A549 (cell line): ENCODE results near the gene PLAC8L1. TPM values are rescaled to one million over a fixed set of nuclear protein-coding genes. Genes with fewer than 3 reads are reported as not detected.

ENCODE experiments used
- ATAC-seq, 2 experiments: fragments of 200-7000 bp in 1 of 2; fragments of >200 bp in 1 of 2; cut with Nextera tagmentation in 1 of 2; cut with Tn5 transposase in 1 of 2; 3 replicates each; pipeline versions ENCODE4 v1.8.0 to v1.9.1; 2018 to 2020; ENCODE audit warnings: mild to moderate bottlenecking in 1 of 2, moderate library complexity in 1 of 2
- CTCF ChIA-PET: fragments of 300-600 bp; sonication (Branson Sonifier 250); formaldehyde crosslinking; extraction: SDS; loops from one replicate; lab custom pipeline; 2021; ENCODE audit warnings: antibody characterized with exemption, inconsistent platforms; lab: Yijun Ruan, JAX
- POLR2A ChIA-PET: fragments of 350-600 bp; formaldehyde crosslinking; extraction: SDS; loops from one replicate; lab custom pipeline; 2021; ENCODE audit warnings: antibody characterized with exemption, inconsistent platforms; lab: Yijun Ruan, JAX
- DNase-seq, 2 experiments: peaks; one replicate each; pipeline versions ENCODE4 v3.0.0 to v3.0.0-alpha.2; 2011 to 2016; ENCODE audit warnings: low read depth in 1 of 2, low spot score in 1 of 2
- FAIRE-seq: peaks from 2 replicates; lab custom pipeline; 2011; peaks lifted over from hg19 to GRCh38; lab: Jason Lieb, UNC
- H3K27ac ChIP-seq, 2 experiments: fragments of >200 bp; sonication (Bioruptor Twin); formaldehyde crosslinking; 3 replicates each; pipeline ENCODE4 v1.5.1; 2016 to 2017
- H3K4me1 ChIP-seq: fragments of >200 bp; sonication (Bioruptor Twin); formaldehyde crosslinking; 3 replicates; pipeline ENCODE4 v1.6.1; 2016
- H3K4me2 ChIP-seq: fragments of >200 bp; sonication (Bioruptor Twin); formaldehyde crosslinking; 3 replicates; pipeline ENCODE4 v1.6.1; 2016
- H3K4me3 ChIP-seq: fragments of >200 bp; sonication (Bioruptor Twin); formaldehyde crosslinking; 3 replicates; pipeline ENCODE4 v1.5.1; 2016
- H3K9me3 ChIP-seq: fragments of >200 bp; sonication (Bioruptor Twin); formaldehyde crosslinking; 3 replicates; pipeline ENCODE4 v1.6.1; 2016
- BHLHE40 ChIP-seq: IDR thresholded peaks from 2 replicates; pipeline ENCODE4 v1.6.1; 2012; ENCODE audit warnings: low read depth, low read length, inconsistent platforms
- CBX2 ChIP-seq: fragments of 200-600 bp; sonication (generic); IDR thresholded peaks from 2 replicates; pipeline ENCODE4 v1.6.1; 2016; ENCODE audit warnings: low read depth, mild to moderate bottlenecking, borderline replicate concordance
- CBX8 ChIP-seq: fragments of 200-600 bp; sonication (generic); IDR thresholded peaks from 2 replicates; pipeline ENCODE4 v1.6.1; 2016
- CEBPB ChIP-seq, 2 experiments: fragments of >200 bp in 1 of 2; sonication (Bioruptor Twin) in 1 of 2; formaldehyde crosslinking in 1 of 2; IDR thresholded peaks; 2 replicates each; pipeline ENCODE4 v1.6.1; 2012 to 2016
- CHD2 ChIP-seq: fragments of 150-350 bp; IDR thresholded peaks from 2 replicates; pipeline ENCODE4 v1.6.1; 2014; ENCODE audit warnings: low read length; ENCODE audit not compliant: partially characterized antibody
- CHD4 ChIP-seq: fragments of 200-600 bp; sonication (generic); IDR thresholded peaks from 2 replicates; pipeline ENCODE4 v1.6.1; 2016; ENCODE audit warnings: antibody characterized with exemption, mild to moderate bottlenecking, borderline replicate concordance
- EHF ChIP-seq: fragments of 250-450 bp; sonication (Bioruptor Pico); IDR thresholded peaks from 2 replicates; pipeline ENCODE4 v1.5.0; 2020; ENCODE audit warnings: mild to moderate bottlenecking
- EP300 ChIP-seq, 2 experiments: fragments of >200 bp; sonication (Bioruptor Twin); formaldehyde crosslinking; IDR thresholded peaks; 2 replicates in 1 of 2; 3 replicates in 1 of 2; pipeline ENCODE4 v1.6.1; 2016 to 2017
- ESRRA ChIP-seq: fragments of 150-350 bp; IDR thresholded peaks from 2 replicates; pipeline ENCODE4 v1.6.1; 2014; ENCODE audit warnings: mild to moderate bottlenecking, low read length, borderline replicate concordance
- FOSB ChIP-seq: fragments of 250-450 bp; sonication (Bioruptor Pico); IDR thresholded peaks from 2 replicates; pipeline ENCODE4 v1.5.0; 2020; ENCODE audit warnings: mild to moderate bottlenecking, moderate library complexity
- FOSL2 ChIP-seq, 2 experiments: fragments of 450-650 bp in 1 of 2; fragments of >200 bp in 1 of 2; sonication (Bioruptor Twin) in 1 of 2; formaldehyde crosslinking; IDR thresholded peaks; 2 replicates each; pipeline versions ENCODE4 v1.5.0 to v1.6.1; 2016 to 2020; ENCODE audit warnings: mild to moderate bottlenecking in 1 of 2, moderate library complexity in 1 of 2
- HDAC2 ChIP-seq: fragments of 200-600 bp; sonication (generic); IDR thresholded peaks from 2 replicates; pipeline ENCODE4 v1.6.1; 2016
- HEYL ChIP-seq: fragments of 250-450 bp; sonication (Bioruptor Pico); IDR thresholded peaks from 2 replicates; pipeline ENCODE4 v1.8.0; 2021; ENCODE audit warnings: mild to moderate bottlenecking, moderate library complexity
- KDM1A ChIP-seq: fragments of 200-600 bp; sonication (generic); IDR thresholded peaks from 2 replicates; pipeline ENCODE4 v1.6.1; 2016; ENCODE audit warnings: low read depth, mild to moderate bottlenecking
- MAFK ChIP-seq: fragments of 450-650 bp; IDR thresholded peaks from 2 replicates; pipeline ENCODE4 v1.6.1; 2014; ENCODE audit not compliant: partially characterized antibody
- PHF8 ChIP-seq: fragments of 200-600 bp; sonication (generic); IDR thresholded peaks from 2 replicates; pipeline ENCODE4 v1.6.1; 2016; ENCODE audit warnings: low read depth, mild to moderate bottlenecking, antibody characterized with exemption, moderate library complexity, borderline replicate concordance
- POLR2A ChIP-seq: IDR thresholded peaks from 2 replicates; pipeline ENCODE4 v1.6.1; 2012; ENCODE audit warnings: mild to moderate bottlenecking, low read length
- POLR2AphosphoS2 ChIP-seq: conservative IDR thresholded peaks from 2 replicates; pipeline ENCODE4 v1.6.1; 2012; ENCODE audit warnings: low read length, improper control_type of control experiment, inconsistent platforms
- RAD21 ChIP-seq, 2 experiments: fragments of >200 bp in 1 of 2; sonication (Bioruptor Twin) in 1 of 2; formaldehyde crosslinking in 1 of 2; IDR thresholded peaks in 1 of 2; conservative IDR thresholded peaks in 1 of 2; 2 replicates in 1 of 2; 3 replicates in 1 of 2; pipeline ENCODE4 v1.6.1; 2012 to 2018; ENCODE audit warnings: inconsistent platforms in 1 of 2
- RNF2 ChIP-seq: fragments of 200-600 bp; sonication (generic); IDR thresholded peaks from 2 replicates; pipeline ENCODE4 v1.6.1; 2016; ENCODE audit warnings: low read depth, mild to moderate bottlenecking, antibody characterized with exemption, moderate library complexity, borderline replicate concordance
- SMC3 ChIP-seq: fragments of >200 bp; sonication (Bioruptor Twin); formaldehyde crosslinking; IDR thresholded peaks from 3 replicates; pipeline ENCODE4 v1.6.1; 2018; ENCODE audit warnings: inconsistent platforms
- ZC3H11A ChIP-seq: fragments of 450-650 bp; IDR thresholded peaks from 2 replicates; pipeline ENCODE4 v1.6.1; 2014; ENCODE audit warnings: antibody characterized with exemption, mild to moderate bottlenecking
- WGBS: methylation state at CpG from one replicate; pipeline ENCODE4 v1.1.6; 2017; ENCODE audit errors: missing lambda C conversion rate; 5-methylcytosine and 5-hydroxymethylcytosine counted together
- polyA plus RNA-seq, 4 experiments: library from polyadenylated mRNA; depleted of rRNA in 3 of 4; stranded (reverse); fragments of >200 nt; fragmentation: RNase III in 1 of 4; extraction: RNeasy Plus Mini Kit Qiagen cat#74134 plus additional on column Dnase treatment in 1 of 4; gene quantifications; 2 replicates in 3 of 4; 3 replicates in 1 of 4; pipeline ENCODE4 v1.2.3, GENCODE V29; 2011 to 2017
- TF ChIP-seq, protein P1 (sequence below): fragments of 250-450 bp; sonication (Bioruptor Pico); IDR thresholded peaks from 2 replicates; pipeline ENCODE4 v1.5.0; 2020; ENCODE audit warnings: low read depth, mild to moderate bottlenecking, moderate library complexity
- TF ChIP-seq, protein P2 (sequence below): fragments of 250-450 bp; sonication (Bioruptor Pico); IDR thresholded peaks from 2 replicates; pipeline ENCODE4 v1.5.0; 2021; ENCODE audit warnings: mild to moderate bottlenecking, moderate library complexity, borderline replicate concordance
- TF ChIP-seq, protein P3 (sequence below): fragments of >200 bp; sonication (Bioruptor Twin); formaldehyde crosslinking; IDR thresholded peaks from 2 replicates; pipeline ENCODE4 v1.6.1; 2016
- TF ChIP-seq, protein P4 (sequence below): fragments of >200 bp; sonication (Bioruptor Twin); formaldehyde crosslinking; IDR thresholded peaks from 3 replicates; pipeline ENCODE4 v1.6.1; 2016

Gene PLAC8L1
- polyA plus RNA-seq, 2 of the 4 experiments (the other 2 are of a cell fraction), result 0.41 to 0.70 TPM

DNA sequence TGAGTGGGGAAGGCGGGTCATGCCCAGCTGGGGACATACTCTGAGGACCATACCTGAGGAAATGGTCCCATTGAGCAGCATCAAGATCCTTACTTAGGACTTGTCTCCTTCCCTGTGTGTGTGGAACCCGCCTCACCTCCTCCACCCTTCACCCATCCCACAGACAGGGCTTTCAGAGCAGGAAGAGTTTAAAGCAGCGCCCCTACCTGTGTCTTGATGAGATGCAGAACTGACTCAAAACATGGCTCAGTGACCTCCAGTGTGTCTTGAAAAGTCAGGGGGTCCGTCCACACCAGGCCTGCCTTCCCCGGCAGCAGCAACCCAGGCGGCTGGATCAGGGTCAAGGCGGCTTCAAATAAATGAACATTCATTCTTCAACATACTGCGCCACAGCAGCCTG, 38.4 kb downstream of the PLAC8L1 start:
- DNase-seq (no peak), ATAC-seq (no peak; a peak in 1 of 6 replicates), FAIRE-seq (no peak)
- Histone ChIP-seq H3K4me1 (no peaks in the 10 kb centered on the region), H3K4me2 (no peak overlapping the region), H3K4me3 (no peak overlapping the region), H3K27ac (no peak overlapping the region), H3K9me3 (no peaks in the 10 kb centered on the region)
- WGBS, result 91% methylated on average over 8 of the region's 8 CpGs
- TF ChIP-seq POLR2A (no peak), SMC3 (no peak), KDM1A (no peak), ESRRA (no peak), RNF2 (no peak), HDAC2 (no peak), FOSL2 (IDR thresholded peaks at IDR 0.05) (no peak), FOSL2 (CRISPR knock-in tag; IDR thresholded peaks at IDR 0.05) (no peak), PHF8 (no peak), POLR2AphosphoS2 (no peak), CHD4 (no peak), MAFK (no peak), HEYL (CRISPR knock-in tag) (no peak), ZC3H11A (no peak), CBX8 (no peak)
- TF ChIP-seq, protein P1, sequence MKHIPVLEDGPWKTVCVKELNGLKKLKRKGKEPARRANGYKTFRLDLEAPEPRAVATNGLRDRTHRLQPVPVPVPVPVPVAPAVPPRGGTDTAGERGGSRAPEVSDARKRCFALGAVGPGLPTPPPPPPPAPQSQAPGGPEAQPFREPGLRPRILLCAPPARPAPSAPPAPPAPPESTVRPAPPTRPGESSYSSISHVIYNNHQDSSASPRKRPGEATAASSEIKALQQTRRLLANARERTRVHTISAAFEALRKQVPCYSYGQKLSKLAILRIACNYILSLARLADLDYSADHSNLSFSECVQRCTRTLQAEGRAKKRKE (CRISPR knock-in tag), result no peak
- TF ChIP-seq, protein P2, sequence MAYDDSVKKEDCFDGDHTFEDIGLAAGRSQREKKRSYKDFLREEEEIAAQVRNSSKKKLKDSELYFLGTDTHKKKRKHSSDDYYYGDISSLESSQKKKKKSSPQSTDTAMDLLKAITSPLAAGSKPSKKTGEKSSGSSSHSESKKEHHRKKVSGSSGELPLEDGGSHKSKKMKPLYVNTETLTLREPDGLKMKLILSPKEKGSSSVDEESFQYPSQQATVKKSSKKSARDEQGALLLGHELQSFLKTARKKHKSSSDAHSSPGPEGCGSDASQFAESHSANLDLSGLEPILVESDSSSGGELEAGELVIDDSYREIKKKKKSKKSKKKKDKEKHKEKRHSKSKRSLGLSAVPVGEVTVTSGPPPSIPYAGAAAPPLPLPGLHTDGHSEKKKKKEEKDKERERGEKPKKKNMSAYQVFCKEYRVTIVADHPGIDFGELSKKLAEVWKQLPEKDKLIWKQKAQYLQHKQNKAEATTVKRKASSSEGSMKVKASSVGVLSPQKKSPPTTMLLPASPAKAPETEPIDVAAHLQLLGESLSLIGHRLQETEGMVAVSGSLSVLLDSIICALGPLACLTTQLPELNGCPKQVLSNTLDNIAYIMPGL, result no peak
- ChIA-PET POLR2A (no interaction called here), CTCF (interaction anchor here (1.1 kb wide), 1 partner anchor 15 kb away, joined by 3 read pairs; no protein-coding TSS in a partner anchor)

DNA sequence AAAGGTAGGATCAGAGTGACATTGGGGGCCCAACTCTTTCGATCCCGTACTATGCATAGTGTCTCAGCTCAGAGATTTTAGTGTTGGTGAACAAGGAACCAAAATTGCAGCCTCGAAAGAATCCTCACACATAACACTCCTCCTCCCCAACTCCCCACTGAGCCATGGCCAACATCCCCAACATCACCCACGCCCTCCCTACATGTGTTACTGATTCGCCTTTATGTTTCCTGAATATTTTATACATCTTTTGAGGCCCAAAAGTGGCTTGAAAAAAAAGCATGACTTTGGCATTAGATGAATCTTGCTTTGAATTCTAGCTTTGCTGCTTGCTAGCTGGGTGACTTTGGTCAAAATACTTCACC, 45.2 kb downstream of the PLAC8L1 start:
- ATAC-seq (no peak), FAIRE-seq (no peak), DNase-seq (no peak)
- no peak overlapping the region for H3K27ac ChIP-seq
- POLR2A ChIA-PET, result no interaction called here
- TF ChIP-seq, protein P1 (CRISPR knock-in tag), result no peak
- no peak for TF ChIP-seq BHLHE40
- no peak for TF ChIP-seq PHF8
- no peak for TF ChIP-seq ZC3H11A
- no peak for TF ChIP-seq RAD21 (conservative IDR thresholded peaks at IDR 0.05 in 1 of 2, IDR thresholded peaks at IDR 0.05 in 1 of 2)
- no peak for TF ChIP-seq POLR2A
- TF ChIP-seq CEBPB (IDR thresholded peaks at IDR 0.05), result no peak
- H3K4me2 ChIP-seq, result no peak overlapping the region
- no peak overlapping the region for H3K4me3 ChIP-seq
- no peaks in the 10 kb centered on the region for H3K9me3 ChIP-seq
- H3K4me1 ChIP-seq, result no peaks in the 10 kb centered on the region
- 87% methylated on average over 5 of the region's 5 CpGs for WGBS
- CTCF ChIA-PET, result no interaction called here

DNA sequence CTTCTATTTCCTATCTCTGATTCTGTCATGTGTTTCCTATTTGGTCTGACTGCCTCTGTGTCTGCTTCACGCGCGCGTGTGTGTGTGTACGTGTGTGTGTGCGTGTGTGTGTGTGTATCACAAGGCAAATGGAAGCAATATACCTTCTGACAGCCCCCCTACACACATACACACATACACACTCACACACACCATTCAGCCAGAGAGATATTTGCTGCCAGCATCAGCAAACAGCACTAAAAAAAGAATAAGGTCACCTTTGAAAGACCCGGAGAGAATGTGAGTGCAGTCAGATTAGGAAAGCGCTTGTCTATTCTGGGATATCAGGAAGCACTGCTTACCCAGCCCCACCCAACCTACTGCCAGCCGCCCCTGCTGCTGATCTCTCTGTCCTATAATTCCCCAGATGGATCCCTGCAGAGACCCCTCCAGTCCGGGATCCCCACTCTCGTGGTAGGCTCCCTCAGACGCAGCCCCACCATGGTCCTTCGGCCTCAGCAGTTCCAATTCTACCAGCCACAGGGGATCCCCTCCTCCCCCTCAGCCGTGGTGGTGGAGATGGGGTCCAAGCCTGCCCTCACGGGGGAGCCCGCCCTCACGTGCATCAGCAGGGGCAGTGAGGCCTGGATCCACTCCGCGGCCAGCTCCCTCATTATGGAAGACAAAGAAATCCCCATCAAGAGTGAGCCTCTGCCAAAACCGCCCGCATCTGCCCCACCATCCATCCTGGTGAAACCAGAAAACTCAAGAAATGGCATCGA, 45.7 kb downstream of the PLAC8L1 start:
- H3K9me3 ChIP-seq, result no peaks in the 10 kb centered on the region
- DNase-seq (no peak), FAIRE-seq (no peak), ATAC-seq (no peak)
- ChIA-PET POLR2A (no interaction called here), CTCF (no interaction called here)
- no peak overlapping the region for H3K4me3 ChIP-seq
- H3K4me2 ChIP-seq, result no peak overlapping the region
- no peak overlapping the region for H3K27ac ChIP-seq
- H3K4me1 ChIP-seq, result no peaks in the 10 kb centered on the region
- 91% methylated on average over 22 of the region's 22 CpGs for WGBS
- no peak for TF ChIP-seq KDM1A
- no peak for TF ChIP-seq MAFK
- no peak for TF ChIP-seq CBX2
- no peak for TF ChIP-seq EHF (CRISPR knock-in tag)
- no peak for TF ChIP-seq FOSB (CRISPR knock-in tag)
- TF ChIP-seq CHD2, result no peak
- no peak for TF ChIP-seq POLR2A
- no peak for TF ChIP-seq EP300 (IDR thresholded peaks at IDR 0.05)
- TF ChIP-seq FOSL2 (IDR thresholded peaks at IDR 0.05), result no peak
- TF ChIP-seq FOSL2 (CRISPR knock-in tag; IDR thresholded peaks at IDR 0.05), result no peak
- TF ChIP-seq, protein P3, sequence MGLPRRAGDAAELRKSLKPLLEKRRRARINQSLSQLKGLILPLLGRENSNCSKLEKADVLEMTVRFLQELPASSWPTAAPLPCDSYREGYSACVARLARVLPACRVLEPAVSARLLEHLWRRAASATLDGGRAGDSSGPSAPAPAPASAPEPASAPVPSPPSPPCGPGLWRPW, result no peak
- TF ChIP-seq, protein P4, sequence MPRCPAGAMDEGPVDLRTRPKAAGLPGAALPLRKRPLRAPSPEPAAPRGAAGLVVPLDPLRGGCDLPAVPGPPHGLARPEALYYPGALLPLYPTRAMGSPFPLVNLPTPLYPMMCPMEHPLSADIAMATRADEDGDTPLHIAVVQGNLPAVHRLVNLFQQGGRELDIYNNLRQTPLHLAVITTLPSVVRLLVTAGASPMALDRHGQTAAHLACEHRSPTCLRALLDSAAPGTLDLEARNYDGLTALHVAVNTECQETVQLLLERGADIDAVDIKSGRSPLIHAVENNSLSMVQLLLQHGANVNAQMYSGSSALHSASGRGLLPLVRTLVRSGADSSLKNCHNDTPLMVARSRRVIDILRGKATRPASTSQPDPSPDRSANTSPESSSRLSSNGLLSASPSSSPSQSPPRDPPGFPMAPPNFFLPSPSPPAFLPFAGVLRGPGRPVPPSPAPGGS, result no peak
